PC-9 (cell line): ENCODE results near the gene SLIT1. TPM values are rescaled to one million over a fixed set of nuclear protein-coding genes. Genes with fewer than 3 reads are reported as not detected.

ENCODE experiments used
- BruUV-seq: library from RNA; stranded (reverse); fragments of 400-500 nt; replicated peaks from 2 replicates; lab custom pipeline; 2021; lab: Mats Ljungman, UMichigan
- CTCF ChIA-PET: fragments of 300-600 bp; sonication (Branson Sonifier 250); formaldehyde crosslinking; loops from one replicate; lab custom pipeline; 2022; ENCODE audit warnings: antibody characterized with exemption; lab: Charles Lee
- POLR2A ChIA-PET: fragments of 300-600 bp; sonication (Branson Sonifier 250); formaldehyde crosslinking; loops from one replicate; lab custom pipeline; 2022; ENCODE audit warnings: antibody characterized with exemption; ENCODE audit not compliant: unreplicated experiment; lab: Charles Lee
- DNase-seq, 2 experiments: peaks; one replicate each; pipeline versions ENCODE4 v3.0.0 to v3.0.0-alpha.2; 2015 to 2022; ENCODE audit warnings: mixed read lengths in 1 of 2
- H2AFZ ChIP-seq: fragments of 200-600 bp; sonication (generic); 2 replicates; pipeline ENCODE4 v1.8.1; 2017; ENCODE audit warnings: antibody characterized with exemption
- H3F3A ChIP-seq: fragments of 200-600 bp; sonication (generic); 2 replicates; pipeline ENCODE4 v1.8.1; 2017; ENCODE audit warnings: antibody characterized with exemption, mild to moderate bottlenecking, low read depth; ENCODE audit not compliant: insufficient read depth
- H3K27ac ChIP-seq: fragments of 200-600 bp; sonication (generic); 2 replicates; pipeline ENCODE4 v1.6.1; 2016; ENCODE audit warnings: mixed run types
- H3K27me3 ChIP-seq: fragments of 200-600 bp; sonication (generic); 2 replicates; pipeline ENCODE4 v1.6.1; 2016; ENCODE audit warnings: low read depth, mixed run types; ENCODE audit not compliant: insufficient read depth
- H3K36me3 ChIP-seq: fragments of 200-600 bp; sonication (generic); 2 replicates; pipeline ENCODE4 v1.6.1; 2016; ENCODE audit warnings: low read depth, mixed run types
- H3K4me1 ChIP-seq: fragments of 200-600 bp; sonication (generic); replicated peaks from 2 replicates; pipeline ENCODE4 v1.6.1; 2016; ENCODE audit warnings: mixed run types; ENCODE audit not compliant: insufficient read depth
- H3K4me2 ChIP-seq: fragments of 200-600 bp; sonication (generic); 2 replicates; pipeline ENCODE4 v1.6.1; 2017; ENCODE audit warnings: mixed run types
- H3K4me3 ChIP-seq: fragments of 200-600 bp; sonication (generic); 2 replicates; pipeline ENCODE4 v1.6.1; 2016; ENCODE audit warnings: mixed run types
- H3K79me2 ChIP-seq: fragments of 200-600 bp; sonication (generic); 2 replicates; pipeline ENCODE4 v1.6.1; 2017; ENCODE audit warnings: low read depth, mixed run types
- H3K9me2 ChIP-seq: fragments of 200-600 bp; sonication (generic); 2 replicates; pipeline ENCODE4 v1.8.1; 2017; ENCODE audit warnings: mild to moderate bottlenecking; ENCODE audit not compliant: insufficient read depth
- H3K9me3 ChIP-seq: fragments of 200-600 bp; sonication (generic); 2 replicates; pipeline ENCODE4 v1.8.1; 2016; ENCODE audit warnings: low read depth; ENCODE audit not compliant: insufficient read depth
- H4K20me1 ChIP-seq: fragments of 200-600 bp; sonication (generic); 2 replicates; pipeline ENCODE4 v1.8.1; 2017; ENCODE audit not compliant: insufficient read depth
- CTCF ChIP-seq: fragments of 200-600 bp; sonication (generic); conservative IDR thresholded peaks from 2 replicates; pipeline ENCODE4 v1.6.1; 2017; ENCODE audit warnings: mixed run types, antibody characterized with exemption, mild to moderate bottlenecking, moderate library complexity
- EZH2 ChIP-seq: fragments of 200-600 bp; sonication (generic); IDR thresholded peaks from 2 replicates; pipeline ENCODE4 v1.8.0; 2017; ENCODE audit warnings: antibody characterized with exemption, low read depth
- intact Hi-C: fragments of 100-400 bp; cut with micrococcal nuclease; formaldehyde crosslinking; loops from one replicate; pipeline ENCODE4 v1.10.0; 2022; ENCODE audit not compliant: unreplicated experiment
- total RNA-seq: library from RNA; stranded (reverse); gene quantifications from 2 replicates; pipeline ENCODE4 v1.2.3, GENCODE V29; 2021

SLIT1 gene
- total RNA-seq, 1 experiment from 2014 or later, result not detected

- Histone ChIP-seq H3K4me3 (no peak overlapping the region), H3F3A (no peaks in the 10 kb centered on the region), H3K9me2 (no peaks in the 10 kb centered on the region), H3K27ac (no peak overlapping the region), H3K27me3 (no peaks in the 10 kb centered on the region), H3K4me1 (no peaks in the 10 kb centered on the region), H2AFZ (no peak overlapping the region), H3K4me2 (no peak overlapping the region), H4K20me1 (no peaks in the 10 kb centered on the region), H3K79me2 (no peaks in the 10 kb centered on the region), H3K36me3 (no peaks in the 10 kb centered on the region), H3K9me3 (no peaks in the 10 kb centered on the region)
- DNase-seq, result no peak
- ChIA-PET CTCF (no interaction called here), POLR2A (no interaction called here)
- no TSS peak for BruUV-seq
- intact Hi-C loops, result no loop called here
- TF ChIP-seq EZH2 (no peak), CTCF (no peak)
These were observed 127.2 kb downstream of the SLIT1 start for GRCh38 chr10:97058521-97058920.

GRCh38 chr10:97057491-97058235 is 128.1 kb downstream of the SLIT1 start:
- no peak for TF ChIP-seq EZH2
- TF ChIP-seq CTCF, result no peak

GRCh38 chr10:97056003-97056630 is 129.6 kb downstream of the SLIT1 start:
- CTCF ChIA-PET, result interaction anchor here (0.7 kb wide), 1 partner anchor 156 kb away, joined by 3 read pairs; no protein-coding TSS in a partner anchor
- no peaks in the 10 kb centered on the region for H3F3A ChIP-seq
- H3K4me3 ChIP-seq, result no peak overlapping the region
- H3K4me1 ChIP-seq, result no peaks in the 10 kb centered on the region; the same call in 1 of the 2 replicates
- no peaks in the 10 kb centered on the region for H4K20me1 ChIP-seq
- no peaks in the 10 kb centered on the region for H3K79me2 ChIP-seq
- H3K9me2 ChIP-seq, result no peaks in the 10 kb centered on the region
- BruUV-seq, result no TSS peak
- no peak for DNase-seq
- H3K4me2 ChIP-seq, result no peak overlapping the region
- H2AFZ ChIP-seq, result no peak overlapping the region
- H3K27ac ChIP-seq, result no peak overlapping the region
- TF ChIP-seq CTCF (no peak), EZH2 (no peak)
- no peaks in the 10 kb centered on the region for H3K27me3 ChIP-seq
- no peaks in the 10 kb centered on the region for H3K9me3 ChIP-seq
- no peaks in the 10 kb centered on the region for H3K36me3 ChIP-seq
- POLR2A ChIA-PET, result no interaction called here
- intact Hi-C loops, result no loop called here

More at GRCh38 chr10:97057491-97058235, 128.1 kb downstream of the SLIT1 start:
- ChIA-PET CTCF (no interaction called here), POLR2A (no interaction called here)
- Histone ChIP-seq H3K9me2 (no peaks in the 10 kb centered on the region), H3K4me1 (no peaks in the 10 kb centered on the region; the same call in 1 of the 2 replicates), H3K27ac (no peak overlapping the region), H3K4me2 (no peak overlapping the region), H3F3A (no peaks in the 10 kb centered on the region), H3K27me3 (no peaks in the 10 kb centered on the region), H3K36me3 (no peaks in the 10 kb centered on the region), H3K4me3 (no peak overlapping the region), H3K79me2 (no peaks in the 10 kb centered on the region), H4K20me1 (no peaks in the 10 kb centered on the region), H2AFZ (no peak overlapping the region), H3K9me3 (no peaks in the 10 kb centered on the region)
- no TSS peak for BruUV-seq
- intact Hi-C loops, result no loop called here
- no peak for DNase-seq
